B cell (primary cell): ENCODE measurements around the gene MEG3. TPM values are rescaled to one million over a fixed set of nuclear protein-coding genes. Genes with fewer than 3 reads are reported as not detected.

ENCODE experiments used
- ATAC-seq: fragments of 200-7000 bp; cut with Tn5 transposase; one replicate; pipeline ENCODE4 v1.10.0; 2021; ENCODE audit warnings: low read depth, mild to moderate bottlenecking, moderate number of reproducible peaks, moderate library complexity
- CTCF ChIA-PET: fragments of 350-600 bp; sonication (Branson Sonifier 250); formaldehyde crosslinking; loops from one replicate; lab custom pipeline; 2021; ENCODE audit warnings: antibody characterized with exemption, inconsistent platforms; lab: Charles Lee
- POLR2A ChIA-PET: fragments of 350-600 bp; sonication (Branson Sonifier 250); formaldehyde crosslinking; loops from one replicate; lab custom pipeline; 2021; ENCODE audit warnings: antibody characterized with exemption; lab: Charles Lee
- DNase-seq: peaks from one replicate; pipeline ENCODE4 v3.0.0; 2013
- H2AFZ ChIP-seq: 2 replicates; pipeline ENCODE4 v1.6.1; 2012; ENCODE audit warnings: mild to moderate bottlenecking, low read depth, low read length; ENCODE audit not compliant: insufficient read depth, poor library complexity, severe bottlenecking
- H3K27ac ChIP-seq, 2 donors: 1 replicate in 1 of 2; 2 replicates in 1 of 2; pipeline ENCODE4 v1.5.1; 2012 to 2013; ENCODE audit warnings: low read length in 2 of 2, mild to moderate bottlenecking in 2 of 2, moderate library complexity in 1 of 2
- H3K27me3 ChIP-seq, 4 experiments: fragments of 200-600 bp in 1 of 4; sonication (generic) in 1 of 4; replicated peaks in 1 of 4; 1 replicate in 2 of 4; 2 replicates in 2 of 4; pipeline versions ENCODE4 v1.6.1 to v1.7.0; 2013 to 2016; ENCODE audit warnings: low read length in 3 of 4, mild to moderate bottlenecking in 2 of 4, mixed read lengths in 1 of 4, moderate library complexity in 1 of 4; ENCODE audit not compliant: insufficient read depth in 4 of 4, control insufficient read depth in 3 of 4; ENCODE audit errors: control extremely low read depth in 1 of 4
- H3K36me3 ChIP-seq, 2 experiments: replicated peaks in 1 of 2; 1 replicate in 1 of 2; 2 replicates in 1 of 2; pipeline versions ENCODE4 v1.6.1 to v1.7.1; 2013; ENCODE audit warnings: low read length in 1 of 2; ENCODE audit not compliant: insufficient read depth in 2 of 2, control insufficient read depth in 1 of 2; ENCODE audit errors: control extremely low read depth in 1 of 2, extremely low read depth in 1 of 2
- H3K4me1 ChIP-seq, 2 donors: fragments of 200-600 bp in 1 of 2; sonication (generic) in 1 of 2; 1 replicate in 1 of 2; 2 replicates in 1 of 2; pipeline versions ENCODE4 v1.5.1 to v1.6.1; 2013 to 2017; ENCODE audit warnings: low read length in 2 of 2; ENCODE audit not compliant: control insufficient read depth in 2 of 2, insufficient read depth in 2 of 2
- H3K4me2 ChIP-seq: replicated peaks from 2 replicates; pipeline ENCODE3; 2012; ENCODE audit warnings: mild to moderate bottlenecking, low read depth, low read length; ENCODE audit not compliant: poor library complexity, severe bottlenecking
- H3K4me3 ChIP-seq, 5 experiments: fragments of 200-600 bp in 1 of 5; sonication (generic) in 1 of 5; 1 replicate in 3 of 5; 2 replicates in 2 of 5; pipeline versions ENCODE4 v1.5.1 to v1.7.0; 2011 to 2016; ENCODE audit warnings: low read length in 4 of 5, mild to moderate bottlenecking in 4 of 5, low read depth in 2 of 5, control low read depth in 1 of 5, moderate library complexity in 1 of 5; ENCODE audit not compliant: insufficient read depth in 1 of 5; ENCODE audit errors: control extremely low read depth in 1 of 5, extremely low read depth in 1 of 5
- H3K79me2 ChIP-seq: fragments of 200-600 bp; sonication (generic); one replicate; pipeline ENCODE4 v1.6.0; 2016; ENCODE audit warnings: low read length; ENCODE audit not compliant: control insufficient read depth, insufficient read depth
- H3K9ac ChIP-seq: fragments of 200-600 bp; sonication (generic); 2 replicates; pipeline ENCODE4 v1.6.1; 2017; ENCODE audit warnings: mild to moderate bottlenecking, low read length, moderate library complexity
- H3K9me3 ChIP-seq, 3 donors: one replicate each; pipeline versions ENCODE4 v1.6.1 to v1.7.1; 2013; ENCODE audit warnings: low read length in 2 of 3; ENCODE audit not compliant: control insufficient read depth in 2 of 3, insufficient read depth in 1 of 3; ENCODE audit errors: control extremely low read depth in 1 of 3
- H4K20me1 ChIP-seq: 2 replicates; pipeline ENCODE4 v1.6.0; 2012; ENCODE audit warnings: mild to moderate bottlenecking, low read length; ENCODE audit not compliant: insufficient read depth, control insufficient read depth, poor library complexity, severe bottlenecking
- H3K27ac Mint-ChIP-seq: one replicate; pipeline ENCODE4 v1.8.0; 2021; ENCODE audit warnings: mixed read lengths
- H3K27me3 Mint-ChIP-seq: one replicate; pipeline ENCODE4 v1.8.0; 2021; ENCODE audit warnings: mixed read lengths
- H3K4me1 Mint-ChIP-seq: one replicate; pipeline ENCODE4 v1.8.0; 2021; ENCODE audit warnings: mixed read lengths
- H3K4me3 Mint-ChIP-seq: one replicate; pipeline ENCODE4 v1.8.0; 2021; ENCODE audit warnings: mixed read lengths
- H3K9me3 Mint-ChIP-seq: one replicate; pipeline ENCODE4 v1.8.0; 2022; ENCODE audit warnings: mixed read lengths; ENCODE audit not compliant: insufficient read depth
- EZH2 ChIP-seq: IDR thresholded peaks from 2 replicates; pipeline ENCODE4 v1.6.1; 2012; ENCODE audit warnings: borderline replicate concordance, low read depth, mild to moderate bottlenecking, moderate library complexity, low read length; ENCODE audit not compliant: insufficient read depth, poor library complexity, severe bottlenecking
- WGBS: methylation state at CpG from one replicate; pipeline ENCODE4 v1.1.5; 2013; ENCODE audit warnings: missing lambda C conversion rate; ENCODE audit not compliant: insufficient coverage; 5-methylcytosine and 5-hydroxymethylcytosine counted together
- intact Hi-C: fragments of 100-400 bp; cut with micrococcal nuclease; formaldehyde crosslinking; loops from one replicate; pipeline ENCODE4 v1.10.0; 2022
- polyA plus RNA-seq: library from polyadenylated mRNA; depleted of rRNA; stranded (reverse); fragments of >200 nt; gene quantifications from 2 replicates; pipeline ENCODE4 v1.2.3, GENCODE V29; 2012
- total RNA-seq, 2 donors: library from RNA; stranded (reverse); fragments of 120-200 nt in 1 of 2; gene quantifications; 1 replicate in 1 of 2; 2 replicates in 1 of 2; pipeline versions ENCODE4 v1.2.3 to v1.2.4, GENCODE V29; 2013 to 2022
- TF ChIP-seq, protein P1 (sequence below): fragments of 200-600 bp; IDR thresholded peaks from one replicate; pipeline ENCODE4 v1.8.0; 2022; ENCODE audit warnings: antibody characterized with exemption, mild to moderate bottlenecking

Gene MEG3
- total and polyA plus RNA-seq, 2 donors (not counting 1 experiment from before 2014, with no cell fraction given), result 0.13 TPM; not detected in 1

DNA sequence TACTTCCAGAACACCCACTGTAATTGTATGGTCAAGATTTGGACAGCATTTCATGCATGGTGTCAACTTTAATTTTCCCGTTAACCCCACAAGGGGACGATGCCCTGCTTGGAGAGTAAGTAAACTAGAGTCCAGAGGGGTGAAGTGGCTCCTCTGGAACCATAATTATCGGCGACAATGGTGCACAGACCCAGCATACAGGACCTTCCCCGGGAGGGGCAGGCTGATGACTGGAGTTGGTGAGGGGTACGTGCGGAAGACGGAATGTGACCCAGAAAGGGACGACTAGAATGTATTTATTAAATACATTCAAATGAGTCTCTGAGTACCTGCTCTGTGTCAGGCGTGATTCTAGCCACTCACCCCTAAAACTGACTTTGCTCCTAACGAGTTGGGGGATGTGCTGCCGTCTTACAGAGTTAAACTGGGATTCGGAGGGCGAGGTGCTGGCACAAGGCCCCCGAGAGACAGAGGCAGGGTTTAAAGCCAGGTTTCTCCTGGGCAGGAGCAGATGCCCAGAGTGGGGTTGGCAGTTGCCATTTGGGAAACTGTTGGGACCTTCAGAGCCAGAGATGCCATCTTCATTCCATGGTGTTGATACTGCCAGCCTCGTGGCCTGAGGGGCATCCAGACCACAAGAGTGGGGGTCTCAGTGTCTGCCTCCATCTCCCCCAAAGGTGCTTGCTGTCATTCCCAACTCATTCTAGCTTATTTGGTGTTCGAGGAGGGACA lies 66.7 kb downstream of the MEG3 start:
- Histone ChIP-seq H2AFZ (no peak overlapping the region), H3K9me3 (no peaks in the 10 kb centered on the region), H3K36me3 (no peaks in the 10 kb centered on the region), H3K4me1 (no peaks in the 10 kb centered on the region), H3K9ac (no peak overlapping the region), H3K27me3 (peaks cover 0 to 5% (median 0%) of the 10 kb centered on the region in 4 experiments), H3K4me2 (no peak overlapping the region), H3K27ac (no peak overlapping the region), H4K20me1 (no peaks in the 10 kb centered on the region), H3K4me3 (no peak overlapping the region), H3K79me2 (no peaks in the 10 kb centered on the region)
- 91% methylated on average over 10 of the region's 17 CpGs for WGBS
- POLR2A ChIA-PET, result no interaction called here
- CTCF ChIA-PET, result no interaction called here
- intact Hi-C loops, result no loop called here
- Mint-ChIP-seq H3K4me3 (no peak overlapping the region), H3K4me1 (no peaks in the 10 kb centered on the region), H3K9me3 (no peaks in the 10 kb centered on the region), H3K27ac (no peak overlapping the region), H3K27me3 (peaks cover 16% of the 10 kb centered on the region)
- TF ChIP-seq, protein P1, sequence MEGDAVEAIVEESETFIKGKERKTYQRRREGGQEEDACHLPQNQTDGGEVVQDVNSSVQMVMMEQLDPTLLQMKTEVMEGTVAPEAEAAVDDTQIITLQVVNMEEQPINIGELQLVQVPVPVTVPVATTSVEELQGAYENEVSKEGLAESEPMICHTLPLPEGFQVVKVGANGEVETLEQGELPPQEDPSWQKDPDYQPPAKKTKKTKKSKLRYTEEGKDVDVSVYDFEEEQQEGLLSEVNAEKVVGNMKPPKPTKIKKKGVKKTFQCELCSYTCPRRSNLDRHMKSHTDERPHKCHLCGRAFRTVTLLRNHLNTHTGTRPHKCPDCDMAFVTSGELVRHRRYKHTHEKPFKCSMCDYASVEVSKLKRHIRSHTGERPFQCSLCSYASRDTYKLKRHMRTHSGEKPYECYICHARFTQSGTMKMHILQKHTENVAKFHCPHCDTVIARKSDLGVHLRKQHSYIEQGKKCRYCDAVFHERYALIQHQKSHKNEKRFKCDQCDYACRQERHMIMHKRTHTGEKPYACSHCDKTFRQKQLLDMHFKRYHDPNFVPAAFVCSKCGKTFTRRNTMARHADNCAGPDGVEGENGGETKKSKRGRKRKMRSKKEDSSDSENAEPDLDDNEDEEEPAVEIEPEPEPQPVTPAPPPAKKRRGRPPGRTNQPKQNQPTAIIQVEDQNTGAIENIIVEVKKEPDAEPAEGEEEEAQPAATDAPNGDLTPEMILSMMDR, result no peak
- TF ChIP-seq EZH2, result no peak
- ATAC-seq (no peak), DNase-seq (no peak)

DNA sequence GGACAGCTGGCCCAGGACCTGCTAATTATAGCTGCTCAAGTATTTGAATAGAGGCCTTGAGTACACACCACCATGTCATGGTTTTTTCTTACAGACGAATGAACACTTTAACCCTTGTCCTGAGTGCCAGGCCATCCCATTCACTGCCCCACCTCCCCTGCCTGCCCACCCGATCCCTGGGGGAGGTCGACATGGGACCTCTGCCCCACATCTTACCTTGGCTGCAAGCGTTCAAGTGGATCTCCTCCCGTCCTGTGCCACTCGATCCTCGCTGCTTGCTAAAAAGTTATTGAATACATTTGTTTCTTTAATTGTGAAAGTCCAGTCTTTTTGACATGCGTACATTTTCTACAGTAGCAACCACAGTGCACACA lies 67.3 kb downstream of the MEG3 start:
- H3K27ac ChIP-seq, result no peak overlapping the region
- Mint-ChIP-seq H3K9me3 (no peaks in the 10 kb centered on the region), H3K27ac (no peak overlapping the region), H3K4me1 (no peaks in the 10 kb centered on the region), H3K27me3 (peaks cover 16% of the 10 kb centered on the region), H3K4me3 (no peak overlapping the region)
- POLR2A ChIA-PET, result no interaction called here
- no peak overlapping the region for H2AFZ ChIP-seq
- no peak overlapping the region for H3K9ac ChIP-seq
- TF ChIP-seq, protein P1, result no peak
- no peak for TF ChIP-seq EZH2
- no peaks in the 10 kb centered on the region for H4K20me1 ChIP-seq
- no peak overlapping the region for H3K4me2 ChIP-seq
- no peak for DNase-seq
- WGBS, result 100% methylated on average over 2 of the region's 8 CpGs
- no peaks in the 10 kb centered on the region for H3K4me1 ChIP-seq
- CTCF ChIA-PET, result no interaction called here
- no peak for ATAC-seq
- peaks cover 0 to 5% (median 0%) of the 10 kb centered on the region in 4 experiments for H3K27me3 ChIP-seq
- no peaks in the 10 kb centered on the region for H3K9me3 ChIP-seq
- H3K4me3 ChIP-seq, result no peak overlapping the region
- no peaks in the 10 kb centered on the region for H3K79me2 ChIP-seq
- H3K36me3 ChIP-seq, result no peaks in the 10 kb centered on the region
- intact Hi-C loops, result no loop called here
